HG03103 (cell line): ENCODE measurements around the gene CSGALNACT2.
"Not testable (repeated sequence)": the region's sequence is repeated elsewhere in the genome, so short reads cannot be mapped to it uniquely, and the experiment has no call there.

Experiments used
- ATAC-seq: cut with Tn5 transposase; IDR thresholded peaks from one replicate; pipeline ENCODE4 v1.9.1; 2021; ENCODE audit warnings: low read depth; ENCODE audit not compliant: unreplicated experiment

Gene CSGALNACT2

DNA sequence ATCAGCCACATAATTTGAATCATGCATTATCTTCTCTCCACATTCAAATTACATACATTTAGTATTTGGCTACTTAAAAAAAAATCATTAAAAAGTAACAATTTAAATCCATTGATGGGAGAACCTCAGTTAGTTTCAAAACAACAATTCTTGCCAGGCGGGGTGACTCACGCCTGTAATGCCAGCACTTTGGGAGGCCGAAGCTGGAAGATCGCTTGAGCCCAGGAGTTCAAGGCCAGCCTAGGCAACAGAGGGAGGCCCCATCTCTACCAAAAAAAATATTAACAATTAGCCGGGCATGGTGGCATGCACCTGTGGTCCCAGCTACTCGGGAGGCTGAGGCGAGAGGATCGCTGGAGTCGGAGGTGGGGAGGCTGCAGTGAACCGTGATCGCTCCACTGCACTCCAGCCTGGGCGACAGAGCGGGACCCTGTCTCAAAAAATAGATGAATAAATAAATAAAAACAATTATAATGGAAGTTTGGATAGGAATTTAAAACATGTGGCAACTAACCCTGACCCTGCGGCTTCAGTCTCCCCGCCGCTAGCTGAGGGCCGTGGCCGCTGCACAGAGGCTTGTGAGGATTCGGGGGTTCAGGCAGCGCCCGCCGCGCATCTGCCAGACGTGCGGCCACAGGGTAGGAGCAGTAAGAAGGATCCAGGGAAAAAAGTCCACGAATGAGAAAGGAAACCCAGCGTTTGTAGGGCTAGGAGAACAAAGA, 1.1 kb upstream of the CSGALNACT2 start:
- no peak for ATAC-seq

DNA sequence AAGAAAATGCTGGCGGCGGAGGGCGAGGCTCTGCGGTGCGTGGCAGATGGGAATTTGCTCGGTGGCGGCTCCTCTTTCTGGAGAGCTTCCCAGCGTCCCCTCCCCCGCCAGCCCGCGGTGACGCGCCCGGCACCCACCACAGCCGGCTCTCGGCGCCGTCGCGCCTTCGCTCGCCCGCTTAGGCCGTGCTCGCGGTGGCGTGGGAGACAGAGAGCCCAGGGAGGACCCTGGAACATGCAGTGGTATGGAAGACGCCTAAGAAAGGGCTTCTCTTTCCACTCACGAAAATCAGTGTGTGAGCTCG, 576 bp upstream of the CSGALNACT2 start:
- peak; percentile 11 for ATAC-seq

DNA sequence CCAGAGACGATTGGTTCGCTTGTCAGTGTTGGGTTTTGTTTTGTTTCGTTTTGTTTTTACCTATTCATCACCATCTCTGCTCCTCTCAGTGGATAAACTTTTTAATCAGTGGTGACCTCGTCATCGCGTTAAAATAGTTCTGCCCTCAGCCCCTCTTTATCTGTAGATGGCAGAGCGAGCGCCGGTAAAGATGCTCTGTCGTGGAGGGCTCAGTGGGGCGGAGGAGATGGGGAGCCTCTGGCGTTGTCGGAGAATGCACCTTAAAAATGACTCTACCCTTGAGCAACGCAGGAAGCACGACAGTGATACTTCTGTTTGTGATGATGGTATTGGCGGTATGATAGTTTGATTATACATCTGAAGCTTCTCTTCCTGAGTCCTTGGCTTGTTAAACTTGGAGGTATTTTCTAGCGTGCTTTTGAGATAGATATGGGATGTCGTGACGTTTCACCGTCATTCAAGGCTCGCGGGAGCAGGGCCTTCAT, 554 bp downstream of the CSGALNACT2 start:
- peak; percentile 35 for ATAC-seq

DNA sequence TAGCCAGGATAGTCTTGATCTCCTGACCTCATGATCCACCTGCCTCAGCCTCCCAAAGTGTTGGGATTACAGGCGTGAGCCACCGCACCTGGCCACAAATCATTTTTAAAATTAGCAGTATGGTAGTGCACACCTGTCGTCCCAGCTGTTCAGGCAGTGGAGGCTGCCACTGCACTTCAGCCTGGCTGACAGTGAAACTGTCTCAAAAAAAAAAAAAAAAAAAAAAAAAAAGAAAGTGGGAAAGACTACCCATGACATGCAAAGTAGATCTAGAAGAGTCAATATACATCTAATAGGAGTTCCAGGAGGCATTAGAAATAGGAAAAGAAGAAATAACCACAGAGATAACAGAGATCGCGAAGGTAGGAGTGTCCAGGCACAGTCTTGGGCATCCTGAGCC, 3.2 kb downstream of the CSGALNACT2 start:
- no peak for ATAC-seq

DNA sequence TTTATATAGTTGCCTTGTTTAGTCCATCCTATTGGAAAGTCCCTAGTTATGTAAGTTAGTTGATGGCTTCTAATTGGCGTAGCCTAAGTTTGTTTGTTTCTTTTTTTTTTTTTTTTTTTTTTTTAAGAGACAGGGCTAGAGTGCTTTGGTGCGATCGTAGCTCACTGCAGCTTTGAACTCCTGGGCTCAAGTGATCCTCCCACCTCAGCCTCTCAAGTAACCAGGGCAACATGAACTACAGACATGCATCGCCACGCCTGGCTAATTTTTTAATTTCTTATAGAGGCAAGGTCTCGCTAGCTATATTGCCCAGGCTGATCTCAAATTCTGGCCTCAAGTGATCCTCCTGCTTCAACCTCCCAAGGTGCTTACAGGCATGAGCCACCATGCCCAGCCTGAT, 7.1 kb downstream of the CSGALNACT2 start:
- ATAC-seq, result no peak

DNA sequence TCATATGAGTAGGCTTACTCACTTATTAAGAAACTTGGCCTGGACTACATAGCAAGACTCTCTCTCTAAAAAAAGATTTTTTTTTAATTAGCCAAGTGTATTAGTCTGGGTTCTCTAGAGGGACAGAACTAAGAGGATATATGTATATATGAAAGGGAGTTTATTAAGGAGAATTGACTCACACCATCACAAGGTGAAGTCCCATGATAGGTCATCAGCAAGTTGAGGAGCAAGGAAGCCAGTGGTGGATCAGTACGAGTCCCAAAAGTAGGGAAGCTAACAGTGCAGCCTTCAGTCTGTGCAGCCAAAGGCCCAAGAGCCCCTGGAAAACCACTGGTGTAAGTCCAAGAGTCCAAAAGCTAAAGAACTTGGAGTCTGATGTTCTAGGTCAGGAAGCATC, 7.7 kb downstream of the CSGALNACT2 start:
- not testable (repeated sequence) for ATAC-seq

DNA sequence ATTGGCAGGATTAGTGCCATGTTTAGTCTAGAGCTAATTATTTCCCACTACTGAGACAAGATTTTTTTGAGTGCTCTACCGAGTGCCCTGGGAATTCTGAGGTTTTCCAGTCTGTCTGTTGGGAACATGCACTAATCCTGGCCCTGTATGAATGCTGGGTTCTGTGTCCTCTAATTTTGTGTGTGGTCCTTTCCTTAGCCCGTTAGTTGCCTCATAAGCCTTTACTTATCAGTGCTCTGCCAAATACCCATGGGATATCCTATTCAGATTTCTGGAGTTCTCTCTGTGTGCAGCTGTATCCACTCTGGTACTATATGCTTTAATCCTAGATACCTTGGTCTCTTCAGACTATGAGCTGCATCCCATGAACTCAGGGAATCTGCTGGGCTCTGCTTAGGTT, 13.1 kb downstream of the CSGALNACT2 start:
- ATAC-seq, result no peak

DNA sequence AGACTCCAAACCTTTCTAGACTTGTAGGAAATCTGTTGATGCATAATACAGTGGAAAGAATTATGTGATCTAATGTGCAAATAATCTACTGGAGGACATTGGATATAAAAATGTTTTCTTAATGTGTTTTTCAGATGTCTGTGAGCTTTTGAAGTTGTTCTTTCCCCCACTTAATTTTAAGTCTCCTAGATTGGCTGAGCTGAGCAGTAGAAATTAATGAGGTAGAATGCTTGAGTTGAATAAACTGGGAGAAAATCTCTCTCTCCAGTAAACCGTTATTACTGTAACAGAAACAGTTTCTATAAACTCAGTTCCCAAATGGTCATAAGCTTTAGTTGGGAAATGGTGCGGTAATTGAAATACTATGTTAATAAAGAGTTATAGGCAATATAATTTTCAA, 15.7 kb downstream of the CSGALNACT2 start:
- no peak for ATAC-seq

DNA sequence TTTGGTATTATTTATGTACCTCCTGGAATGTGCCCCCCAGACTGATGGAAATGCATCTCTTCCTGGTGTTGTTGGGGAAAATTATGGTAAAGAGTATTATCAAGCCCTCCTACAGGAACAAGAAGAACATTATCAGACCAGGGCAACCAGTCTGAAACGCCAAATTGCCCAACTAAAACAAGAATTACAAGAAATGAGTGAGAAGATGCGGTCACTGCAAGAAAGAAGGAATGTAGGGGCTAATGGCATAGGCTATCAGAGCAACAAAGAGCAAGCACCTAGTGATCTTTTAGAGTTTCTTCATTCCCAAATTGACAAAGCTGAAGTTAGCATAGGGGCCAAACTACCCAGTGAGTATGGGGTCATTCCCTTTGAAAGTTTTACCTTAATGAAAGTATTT, 17.0 kb downstream of the CSGALNACT2 start:
- ATAC-seq, result no peak

DNA sequence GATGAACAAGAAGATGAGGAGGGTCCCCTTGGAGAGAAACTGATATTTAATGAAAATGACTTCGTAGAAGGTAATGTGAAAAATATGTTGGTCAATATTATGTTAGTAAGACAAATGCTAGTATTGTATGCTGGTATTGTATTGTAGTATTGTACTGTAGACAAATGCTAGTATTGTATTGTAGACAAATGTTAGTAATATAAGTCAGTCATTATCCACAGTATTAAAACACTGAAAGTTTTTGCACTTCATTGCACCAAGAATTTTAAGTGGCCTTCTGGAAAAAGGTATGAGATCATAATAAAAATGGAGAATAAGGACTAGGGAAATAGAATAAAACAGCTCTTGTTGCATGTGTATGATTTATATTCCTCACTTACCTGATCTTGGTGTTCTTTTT, 17.5 kb downstream of the CSGALNACT2 start:
- no peak for ATAC-seq

DNA sequence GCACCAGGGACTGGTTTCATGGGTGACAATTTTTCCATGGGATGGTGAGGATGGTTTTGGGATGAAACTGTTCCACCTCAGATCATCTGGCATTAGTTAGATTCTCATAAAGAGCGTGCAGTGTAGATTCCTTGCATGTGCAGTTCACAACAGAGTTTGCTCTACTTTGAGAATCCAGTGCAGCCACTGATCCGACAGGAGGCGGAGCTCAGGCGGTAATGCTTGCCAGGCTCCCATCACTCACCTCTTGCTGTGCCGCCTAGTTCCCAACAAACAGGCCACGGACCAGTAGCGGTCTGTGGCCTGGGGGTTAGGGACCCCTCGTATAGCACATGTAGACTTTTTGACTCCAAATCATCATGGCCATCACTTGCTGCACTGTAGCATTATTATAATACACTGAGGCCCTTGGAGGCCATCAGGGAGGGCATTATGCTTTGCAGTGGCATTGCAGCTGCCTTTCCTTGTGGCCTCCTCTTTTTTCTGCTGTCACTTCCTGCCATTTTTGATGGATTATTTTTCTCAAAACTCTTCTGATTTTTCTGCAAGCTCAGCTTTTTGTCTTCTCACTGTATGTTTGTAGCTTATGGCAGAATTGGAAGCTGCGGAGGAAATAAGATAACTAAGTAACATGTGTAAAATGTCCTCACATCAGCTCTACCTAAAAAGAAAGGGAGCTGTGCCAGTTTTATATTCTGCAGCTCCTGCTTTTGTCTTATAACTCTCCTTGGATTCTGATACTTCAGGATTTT, 18.5 kb downstream of the CSGALNACT2 start:
- ATAC-seq, result no peak

DNA sequence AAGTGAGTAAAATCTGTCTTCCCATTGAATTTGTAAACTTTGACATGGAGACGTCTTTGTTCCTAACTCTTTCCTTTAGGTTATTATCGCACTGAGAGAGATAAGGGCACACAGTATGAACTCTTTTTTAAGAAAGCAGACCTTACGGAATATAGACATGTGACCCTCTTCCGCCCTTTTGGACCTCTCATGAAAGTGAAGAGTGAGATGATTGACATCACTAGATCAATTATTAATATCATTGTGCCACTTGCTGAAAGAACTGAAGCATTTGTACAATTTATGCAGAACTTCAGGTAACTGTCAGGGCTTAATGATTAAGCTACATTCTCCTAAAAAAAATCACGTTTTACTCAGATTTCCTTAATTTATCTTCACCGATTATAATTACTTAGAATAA, 20.4 kb downstream of the CSGALNACT2 start:
- ATAC-seq, result no peak

DNA sequence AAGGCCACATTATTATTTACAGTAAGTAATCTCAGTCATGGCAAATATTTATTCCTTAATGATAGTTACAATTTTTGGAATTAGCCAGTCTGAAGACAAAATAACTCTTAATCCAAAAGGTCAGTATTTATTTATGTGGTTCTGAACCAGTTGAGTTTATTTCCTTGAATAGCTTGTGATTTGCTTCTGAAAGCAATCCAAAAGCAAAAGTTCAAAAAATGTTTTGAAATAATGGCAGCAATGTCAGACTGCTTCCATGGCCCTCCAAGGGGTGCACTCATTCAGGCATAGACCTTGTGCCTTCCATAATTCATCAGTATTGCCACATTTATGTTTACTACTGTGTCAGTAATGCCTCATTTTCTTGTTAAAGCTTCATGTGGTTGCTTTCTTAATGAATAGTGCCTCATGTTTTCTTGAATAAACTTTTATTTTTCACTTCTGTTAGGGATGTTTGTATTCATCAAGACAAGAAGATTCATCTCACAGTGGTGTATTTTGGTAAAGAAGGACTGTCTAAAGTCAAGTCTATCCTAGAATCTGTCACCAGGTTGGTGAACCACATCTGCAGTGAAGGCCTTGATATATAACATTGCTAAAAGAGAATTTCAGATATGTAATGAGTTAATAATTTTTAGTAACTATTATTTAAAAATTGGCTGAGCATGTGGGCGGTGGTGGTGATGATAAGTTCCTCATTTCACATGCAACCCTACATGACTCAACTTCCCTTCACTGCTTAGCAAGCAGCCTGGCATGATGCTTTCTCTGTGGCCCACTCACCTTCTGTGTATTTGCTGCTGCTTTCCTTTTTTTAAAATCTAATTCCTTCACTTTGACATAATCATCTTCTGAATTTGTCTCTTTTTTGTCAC, 22.0 kb downstream of the CSGALNACT2 start:
- peak; percentile 44 for ATAC-seq

DNA sequence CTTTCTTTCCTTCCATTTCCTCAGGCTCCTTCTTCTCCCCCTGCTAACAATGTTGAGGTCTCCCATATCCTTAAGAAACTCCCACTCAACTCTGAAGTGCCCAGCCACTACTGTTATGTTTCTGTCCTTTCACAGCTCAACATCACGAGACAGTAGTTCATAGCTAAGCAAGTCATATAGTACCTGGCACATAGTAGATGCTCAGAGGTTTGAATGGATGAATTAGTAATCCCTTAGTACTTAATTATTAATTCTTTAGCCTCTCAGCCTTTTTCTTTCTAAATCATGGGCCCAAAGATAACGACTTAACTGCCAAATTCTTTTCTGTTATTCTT, 22.6 kb downstream of the CSGALNACT2 start:
- peak; percentile 57 for ATAC-seq

DNA sequence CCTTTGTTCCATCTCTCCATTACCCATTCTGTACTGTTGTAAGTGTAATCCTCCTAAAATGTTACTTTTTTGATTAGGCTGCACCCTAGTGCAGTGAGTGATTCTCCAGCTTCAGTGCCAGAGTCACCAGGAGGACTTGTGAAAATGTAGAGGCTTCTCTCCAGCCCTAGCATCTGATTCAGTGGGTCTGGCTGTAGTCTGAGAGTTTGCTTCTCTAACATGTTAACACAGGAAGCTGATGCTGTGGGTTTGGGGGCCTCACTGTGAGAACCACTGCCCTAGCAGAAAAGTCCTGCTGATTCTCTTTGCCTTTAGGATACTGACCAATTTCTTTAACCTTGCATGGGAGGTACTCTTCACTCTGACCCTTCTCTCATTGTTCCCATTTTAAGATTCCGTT, 24.4 kb downstream of the CSGALNACT2 start:
- ATAC-seq, result no peak

DNA sequence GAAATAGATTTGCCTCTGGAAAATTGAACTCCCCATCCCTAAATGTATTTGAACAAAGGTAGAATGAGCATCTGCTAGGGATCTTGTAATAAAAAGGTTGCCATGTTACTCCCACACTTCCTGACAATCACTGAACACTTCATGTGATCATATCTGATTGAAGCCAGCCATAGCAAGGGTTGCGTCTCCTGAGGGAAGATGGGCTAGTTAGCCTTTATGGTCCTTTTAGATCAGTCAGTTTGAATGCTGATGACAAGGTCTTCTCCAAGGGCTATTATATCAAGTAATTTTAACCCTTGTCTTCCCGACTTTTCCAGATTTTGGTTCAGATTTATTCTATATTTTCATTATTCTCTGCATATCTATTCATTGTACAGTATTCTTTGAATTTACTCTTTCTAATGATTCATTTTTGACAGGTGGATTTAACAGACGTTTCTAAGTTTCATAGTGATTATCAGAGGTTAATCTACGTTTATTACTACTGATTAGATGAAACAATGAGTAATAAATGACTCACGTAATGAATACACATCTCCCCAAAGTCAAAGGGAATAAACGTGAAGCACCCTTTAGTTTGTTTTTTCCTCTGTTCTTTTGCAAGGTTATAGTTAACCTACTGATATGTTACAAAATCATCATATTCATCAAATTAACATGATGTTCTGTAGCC, 28.1 kb downstream of the CSGALNACT2 start:
- no peak for ATAC-seq

DNA sequence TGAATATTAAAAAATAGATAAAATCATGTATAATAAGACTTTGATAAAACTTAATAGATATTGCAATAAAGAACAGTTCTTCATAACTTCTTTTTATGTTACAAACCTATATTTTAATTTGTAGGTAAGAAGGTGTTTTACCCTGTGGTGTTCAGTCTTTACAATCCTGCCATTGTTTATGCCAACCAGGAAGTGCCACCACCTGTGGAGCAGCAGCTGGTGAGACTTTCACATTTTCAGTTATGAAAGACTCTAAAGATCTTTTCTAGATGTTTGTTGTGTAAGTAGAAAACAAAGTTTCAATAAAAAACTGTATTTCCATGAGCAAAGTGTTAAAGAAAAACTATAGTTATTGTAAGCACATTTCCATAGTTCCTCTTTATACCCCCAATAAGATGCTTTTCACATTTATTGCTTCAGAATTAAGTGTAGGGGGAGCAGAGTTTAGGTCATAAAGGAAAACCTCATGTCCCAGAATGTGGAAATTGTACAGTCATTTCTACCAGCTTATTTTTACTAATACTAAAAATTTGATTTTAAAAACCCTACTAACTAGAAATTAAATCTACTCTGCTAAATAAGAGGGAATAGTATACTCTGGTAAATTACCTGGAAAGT, 28.7 kb downstream of the CSGALNACT2 start:
- no peak for ATAC-seq

DNA sequence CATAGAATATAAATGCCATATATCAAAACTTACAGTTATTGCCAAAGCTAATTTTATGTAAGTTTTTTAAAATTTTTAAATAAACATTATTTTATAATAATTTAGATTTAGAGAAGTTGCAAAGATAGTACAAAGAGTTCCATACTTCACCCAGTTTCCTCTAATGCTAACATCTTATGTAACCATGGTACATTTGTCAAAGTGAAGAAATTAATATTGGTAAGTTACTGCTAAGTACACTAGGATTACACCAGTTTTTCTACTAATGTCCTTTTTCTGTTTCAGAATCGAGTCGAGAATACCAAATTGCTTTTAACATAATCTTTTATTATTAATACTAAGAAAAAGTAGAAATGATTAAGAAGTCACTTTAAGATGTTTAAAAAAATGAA, 29.2 kb downstream of the CSGALNACT2 start:
- ATAC-seq, result no peak

DNA sequence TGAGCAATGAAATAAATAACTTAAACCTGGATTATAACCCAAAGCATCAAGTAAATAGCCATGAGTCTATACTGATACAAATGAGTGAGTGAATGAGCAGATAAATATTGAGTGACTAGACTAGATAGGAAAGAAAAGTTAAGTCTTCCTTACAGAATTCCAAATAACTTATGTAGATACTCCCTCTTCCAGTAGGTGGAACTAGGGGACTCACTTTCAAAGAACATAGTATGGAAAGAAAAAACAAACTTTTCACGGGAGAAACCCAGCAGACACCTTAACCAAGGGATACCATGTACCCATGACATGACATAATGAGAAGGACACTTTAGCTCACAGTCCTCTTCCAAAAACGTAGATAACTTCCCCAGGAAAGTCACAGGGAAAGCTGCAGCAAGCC, 32.2 kb downstream of the CSGALNACT2 start:
- ATAC-seq, result no peak

DNA sequence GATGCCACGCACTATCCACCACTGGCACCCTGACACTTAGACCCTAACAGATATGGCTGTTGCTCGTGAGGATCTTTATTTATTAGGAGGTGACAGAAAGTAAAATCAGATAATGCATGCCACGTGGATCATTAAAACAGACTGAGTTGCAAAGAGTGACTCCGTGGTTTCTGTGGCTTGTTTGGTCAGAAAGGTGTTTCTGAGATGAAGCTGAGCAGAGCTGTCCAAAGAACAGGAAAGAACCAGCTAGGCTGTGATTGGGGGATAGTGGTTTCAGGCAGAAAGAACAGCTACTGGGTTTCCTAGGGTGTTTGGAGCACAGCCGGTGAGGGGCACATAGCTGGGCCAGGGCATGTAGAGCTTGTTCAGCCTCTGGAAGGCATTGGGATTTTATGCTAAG, 34.4 kb downstream of the CSGALNACT2 start:
- ATAC-seq, result no peak
